ENCODE data around the gene CTSZ.
"Not testable (repeated sequence)": the region's sequence is repeated elsewhere in the genome, so short reads cannot be mapped to it uniquely, and the experiment has no call there.

Gene CTSZ

DNA sequence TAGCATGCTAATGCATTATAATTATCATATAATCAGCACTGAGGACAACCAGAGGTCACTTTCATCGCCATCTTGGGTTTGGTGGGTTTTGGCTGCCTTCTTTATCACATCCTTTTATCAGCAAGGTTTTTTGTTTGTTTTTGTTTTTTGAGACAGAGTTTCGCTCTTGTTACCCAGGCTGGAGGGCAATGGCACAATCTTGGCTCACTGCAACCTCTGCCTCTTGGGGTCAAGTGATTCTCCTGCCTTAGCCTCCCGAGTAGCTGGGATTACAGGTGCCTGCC is 4.8 kb upstream of the CTSZ start:
- not testable (repeated sequence) for DNase-seq

- no peak for DNase-seq
Measured at GRCh38 chr20:59010995-59011873, 4.2 kb upstream of the CTSZ start.

DNA sequence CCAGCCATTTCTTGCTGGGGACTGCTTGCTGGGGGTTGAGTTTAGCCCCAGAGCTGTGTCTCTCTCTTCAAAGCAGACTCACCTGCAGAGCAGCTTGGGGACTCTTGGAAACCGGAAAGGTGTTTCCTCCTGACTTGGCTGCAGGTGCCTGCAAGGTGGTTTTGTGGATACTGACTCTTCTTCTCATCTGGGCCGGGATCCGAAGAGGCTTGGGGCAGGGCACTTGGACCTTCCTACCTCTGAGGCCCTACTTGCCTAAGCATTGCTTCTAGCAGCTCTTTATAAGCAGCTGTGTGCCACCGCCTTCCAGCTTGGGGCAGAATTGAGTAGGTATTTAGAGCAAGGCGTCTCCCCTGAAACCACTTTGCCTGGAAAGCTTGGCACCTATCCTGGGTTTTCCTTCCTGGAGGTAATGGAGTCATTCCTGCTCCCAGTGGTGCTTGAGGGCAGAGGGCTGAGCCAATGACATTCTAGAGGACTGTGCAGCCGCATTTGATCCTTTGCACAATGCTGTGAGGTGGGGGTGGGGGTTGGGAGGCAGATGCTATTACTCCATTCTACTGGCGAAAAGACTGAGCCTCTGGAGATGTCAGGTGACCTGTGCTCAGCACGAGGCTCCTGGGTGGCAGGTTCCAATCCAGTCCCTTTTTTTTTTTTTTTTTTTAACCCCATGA is 3.4 kb upstream of the CTSZ start:
- DNase-seq, result no peak

GRCh38 chr20:59008715-59009336 is 1.8 kb upstream of the CTSZ start:
- DNase-seq, result no peak

- no peak for DNase-seq
Measured at GRCh38 chr20:59007665-59008511, 834 bp upstream of the CTSZ start.

- DNase-seq, result no peak
Measured at GRCh38 chr20:59006167-59006863, 739 bp downstream of the CTSZ start.

DNA sequence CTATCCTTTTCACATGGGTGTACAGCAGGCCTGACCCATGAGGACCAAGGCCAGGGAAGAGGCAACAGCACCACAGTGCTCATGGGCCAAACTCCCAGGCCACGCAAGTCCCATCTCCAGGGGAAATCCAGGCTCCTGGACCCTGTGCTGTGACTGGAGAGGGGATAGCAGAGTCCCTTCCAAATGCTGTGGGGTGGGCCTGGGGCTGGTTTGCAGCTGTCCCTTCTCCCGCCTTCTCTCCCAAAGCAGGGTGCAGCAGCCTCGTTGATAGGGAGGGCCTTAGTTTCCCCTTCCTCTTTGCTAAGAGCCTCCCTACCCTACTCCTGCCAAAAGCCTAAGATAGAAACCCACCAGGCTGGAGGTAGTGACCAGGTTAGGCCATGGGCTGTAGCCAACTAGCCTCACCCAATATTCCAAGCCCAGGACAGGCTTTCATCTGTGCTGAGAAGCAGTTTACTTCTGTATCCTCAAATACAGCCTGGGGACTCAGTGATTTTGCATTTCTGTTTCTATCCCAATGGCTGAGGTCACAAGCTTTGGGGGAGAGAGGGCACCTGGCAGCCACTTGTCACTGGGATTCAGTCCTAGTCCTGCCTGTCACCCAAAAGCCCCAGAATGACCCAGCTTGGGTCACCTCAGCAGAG is 1.4 kb downstream of the CTSZ start:
- DNase-seq, result no peak

DNA sequence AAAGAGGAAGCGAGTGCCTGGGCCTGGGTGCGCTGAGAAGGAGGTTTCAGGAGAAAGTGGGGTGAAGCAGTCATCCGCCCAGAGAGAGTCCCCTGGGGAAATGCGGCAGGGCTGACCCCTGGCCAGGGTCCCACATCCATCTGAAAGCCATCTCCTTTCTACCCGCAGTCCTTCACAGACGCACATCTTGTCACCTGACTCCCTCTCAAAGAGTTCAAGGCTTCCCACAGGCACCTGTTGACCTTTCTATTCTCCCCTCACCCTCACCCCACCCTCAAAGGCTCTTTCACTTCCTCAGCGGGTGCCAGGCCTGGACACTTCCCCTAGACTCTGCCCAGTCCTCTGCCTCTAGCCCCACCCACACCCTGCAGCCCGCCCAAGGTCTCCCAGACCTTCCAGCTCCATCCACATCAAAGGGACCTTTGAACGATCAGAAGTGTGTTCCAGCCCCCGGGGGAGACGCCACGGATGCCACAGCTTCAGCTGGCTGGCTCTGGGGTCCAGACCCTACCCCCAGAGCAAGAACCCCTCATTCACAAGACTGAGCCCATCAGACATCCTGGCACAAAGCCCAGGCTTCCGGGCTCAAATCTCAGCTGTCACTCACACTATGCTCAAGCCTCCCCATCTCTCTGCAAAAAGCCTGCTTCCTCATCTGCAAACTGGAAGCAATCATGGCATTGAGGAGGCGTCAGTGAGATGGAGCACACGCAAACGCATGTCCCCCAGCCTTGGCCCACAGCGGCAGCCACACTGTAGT is 2.1 kb downstream of the CTSZ start:
- peak in 2 of 4 experiments; percentile 38 to 41 for DNase-seq

DNA sequence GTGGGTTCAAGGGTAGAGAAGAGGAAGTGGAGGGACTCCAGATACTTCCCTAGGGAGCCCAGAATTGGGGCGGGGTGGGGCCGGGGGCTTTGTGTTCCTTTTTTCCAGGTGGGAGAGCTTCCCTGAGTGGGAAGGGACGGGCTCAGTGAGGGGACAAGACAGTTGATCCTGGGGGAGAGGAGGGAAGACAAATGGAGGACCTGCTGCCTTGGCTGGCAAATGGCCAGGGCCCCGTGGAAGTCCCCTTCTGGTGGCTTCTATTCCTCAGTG is 2.6 kb downstream of the CTSZ start:
- DNase-seq, result peak in 3 of 4 experiments; percentile 16 to 36 (median 26)

GRCh38 chr20:59003836-59004492 is 3.1 kb downstream of the CTSZ start:
- DNase-seq, result no peak

GRCh38 chr20:59002874-59003399 is 4.1 kb downstream of the CTSZ start:
- DNase-seq, result no peak

GRCh38 chr20:59002388-59002787 is 4.7 kb downstream of the CTSZ start:
- DNase-seq, result no peak

DNA sequence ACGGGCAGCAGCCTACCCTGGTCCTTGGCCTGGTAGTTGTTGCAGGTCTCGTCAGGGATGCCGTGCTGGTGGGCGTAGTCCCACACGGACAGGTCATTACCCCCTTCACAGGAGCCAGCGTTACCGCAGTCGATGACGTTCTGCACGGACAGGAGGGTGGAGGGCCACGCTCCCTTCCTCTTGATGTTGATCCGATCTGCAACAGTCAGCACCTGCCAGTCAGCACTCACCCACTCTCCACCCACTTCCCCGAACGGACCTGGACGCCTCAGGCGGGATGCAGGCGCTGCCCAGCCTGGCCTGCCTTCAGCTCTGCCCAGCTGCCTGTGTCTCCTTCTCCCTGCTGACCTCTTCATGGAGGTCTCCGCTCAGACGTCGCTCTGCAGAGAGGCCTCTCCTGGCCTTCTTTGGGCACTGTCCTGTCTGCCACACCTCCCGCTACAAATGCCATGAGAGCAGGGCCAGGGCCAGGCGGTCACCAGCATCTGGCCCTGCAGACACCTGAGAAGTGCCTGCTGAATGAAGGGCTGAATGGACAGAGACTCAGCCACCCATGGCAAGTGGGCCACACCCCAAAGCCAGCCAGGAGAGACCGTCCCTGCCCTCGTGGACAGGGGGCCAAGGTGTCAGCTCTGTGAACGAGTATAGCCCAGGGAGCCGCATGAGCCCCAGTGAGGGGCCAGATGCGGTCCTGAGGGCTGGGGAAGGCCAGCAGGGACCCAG is 5.4 kb downstream of the CTSZ start:
- DNase-seq, result no peak

GRCh38 chr20:59001068-59001448 is 6.0 kb downstream of the CTSZ start:
- DNase-seq, result no peak

- DNase-seq, result no peak
Measured at GRCh38 chr20:59000326-59000725, 6.7 kb downstream of the CTSZ start.

DNA sequence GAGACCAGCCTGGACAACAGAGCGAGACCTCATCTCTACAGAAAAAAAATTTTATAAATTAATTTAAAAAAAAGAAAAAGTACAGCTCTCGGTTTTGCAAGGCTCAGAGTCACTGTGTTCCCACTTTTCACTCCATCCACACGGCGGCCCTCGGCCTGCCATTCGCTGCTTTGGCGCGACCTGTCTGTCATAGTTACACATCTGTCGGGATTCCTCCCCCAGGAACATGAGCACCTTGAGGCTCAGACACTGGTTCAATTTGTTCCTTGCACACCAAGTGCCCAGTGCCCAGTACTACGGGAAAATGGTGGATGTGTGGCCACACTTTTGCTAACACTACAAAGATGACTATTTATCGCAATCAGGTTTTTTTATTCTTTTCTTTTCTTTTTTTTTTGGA is 8.4 kb downstream of the CTSZ start:
- DNase-seq, result no peak

- DNase-seq, result no peak
Measured at GRCh38 chr20:58997141-58997770, 9.8 kb downstream of the CTSZ start.

GRCh38 chr20:58996226-58996611 is 10.8 kb downstream of the CTSZ start:
- no peak for DNase-seq

GRCh38 chr20:58995461-58996225 is 11.4 kb downstream of the CTSZ start:
- DNase-seq, result no peak
